Neural cell (in vitro differentiated cells): Measurements from ENCODE around the gene CARD14. TPM values are rescaled to one million over a fixed set of nuclear protein-coding genes. Genes with fewer than 3 reads are reported as not detected.

ENCODE experiments used
- H2AFZ ChIP-seq: fragments of 200-600, 300-800 bp; sonication (generic), shearing (Covaris generic); 2 replicates; pipeline ENCODE4 v1.6.0; 2014; ENCODE audit warnings: low read depth, mild to moderate bottlenecking, antibody characterized with exemption, low read length, moderate library complexity
- H3F3A ChIP-seq: fragments of 200-600 bp; shearing (Covaris generic); 2 replicates; pipeline ENCODE4 v1.6.1; 2016; ENCODE audit warnings: mild to moderate bottlenecking, moderate library complexity, mixed read lengths, antibody characterized with exemption, low read length; ENCODE audit not compliant: insufficient read depth, poor library complexity, severe bottlenecking
- H3K27ac ChIP-seq: fragments of 200-600, 300-800 bp; sonication (generic), shearing (Covaris generic); 2 replicates; pipeline ENCODE4 v1.5.1; 2014; ENCODE audit warnings: mild to moderate bottlenecking, low read length, moderate library complexity
- H3K27me3 ChIP-seq: fragments of 300-800, 200-600 bp; sonication (generic), shearing (Covaris generic); 2 replicates; pipeline ENCODE4 v1.6.0; 2014; ENCODE audit warnings: mild to moderate bottlenecking, low read depth, low read length, moderate library complexity; ENCODE audit not compliant: insufficient read depth
- H3K36me3 ChIP-seq: fragments of 300-800, 200-600 bp; sonication (generic), shearing (Covaris generic); 2 replicates; pipeline ENCODE4 v1.5.1; 2014; ENCODE audit warnings: mild to moderate bottlenecking, antibody characterized with exemption, low read length, moderate library complexity; ENCODE audit not compliant: insufficient read depth
- H3K4me2 ChIP-seq: fragments of 300-800, 200-600 bp; sonication (generic), shearing (Covaris generic); 2 replicates; pipeline ENCODE4 v1.6.0; 2014; ENCODE audit warnings: mild to moderate bottlenecking, low read length
- H3K4me3 ChIP-seq: fragments of 300-800, 200-600 bp; sonication (generic), shearing (Covaris generic); 2 replicates; pipeline ENCODE4 v1.5.1; 2014; ENCODE audit warnings: mild to moderate bottlenecking, low read length, moderate library complexity
- H3K79me2 ChIP-seq: fragments of 200-600 bp; shearing (Covaris generic); replicated peaks from 2 replicates; pipeline ENCODE4 v1.6.0; 2014; ENCODE audit warnings: mild to moderate bottlenecking, low read length, moderate library complexity; ENCODE audit not compliant: insufficient read depth
- H3K9ac ChIP-seq: fragments of 300-800, 200-600 bp; sonication (generic), shearing (Covaris generic); 2 replicates; pipeline ENCODE4 v1.6.1; 2016; ENCODE audit warnings: mild to moderate bottlenecking, low read length, mixed read lengths
- H3K9me2 ChIP-seq: fragments of 200-600 bp; shearing (Covaris generic); 2 replicates; pipeline ENCODE4 v1.6.1; 2016; ENCODE audit warnings: mild to moderate bottlenecking, low read length, mixed read lengths; ENCODE audit not compliant: insufficient read depth
- H3K9me3 ChIP-seq: fragments of 200-600, 300-800 bp; sonication (generic), shearing (Covaris generic); 2 replicates; pipeline ENCODE4 v1.6.1; 2016; ENCODE audit warnings: mild to moderate bottlenecking, mixed run types, low read length, moderate library complexity, mixed read lengths
- H4K20me1 ChIP-seq: fragments of 200-600 bp; shearing (Covaris generic); 2 replicates; pipeline ENCODE4 v1.6.1; 2016; ENCODE audit warnings: mild to moderate bottlenecking, mixed run types; ENCODE audit not compliant: insufficient read depth
- EP300 ChIP-seq: fragments of 450-650 bp; conservative IDR thresholded peaks from 2 replicates; pipeline ENCODE4 v1.6.1; 2014; ENCODE audit warnings: antibody characterized with exemption, mild to moderate bottlenecking, moderate library complexity; ENCODE audit not compliant: poor library complexity, severe bottlenecking
- EZH2 ChIP-seq: fragments of 200-600, 300-800 bp; shearing (Covaris generic), sonication (generic); IDR thresholded peaks from 2 replicates; pipeline ENCODE4 v1.6.1; 2014; ENCODE audit warnings: antibody characterized with exemption, low read length, borderline replicate concordance, mild to moderate bottlenecking; ENCODE audit not compliant: insufficient read depth, poor library complexity, severe bottlenecking
- MXI1 ChIP-seq: fragments of 450-650 bp; conservative IDR thresholded peaks from 2 replicates; pipeline ENCODE4 v1.6.1; 2014; ENCODE audit warnings: antibody characterized with exemption, mild to moderate bottlenecking; ENCODE audit not compliant: poor library complexity, severe bottlenecking
- POLR2AphosphoS5 ChIP-seq: IDR thresholded peaks from 2 replicates; pipeline ENCODE4 v1.6.1; 2012
- RAD21 ChIP-seq: fragments of 450-650 bp; conservative IDR thresholded peaks from 2 replicates; pipeline ENCODE4 v1.6.1; 2014; ENCODE audit warnings: antibody characterized with exemption, mild to moderate bottlenecking, moderate library complexity
- SMC3 ChIP-seq: fragments of 450-650 bp; conservative IDR thresholded peaks from 2 replicates; pipeline ENCODE4 v1.6.1; 2014; ENCODE audit warnings: antibody characterized with exemption, mild to moderate bottlenecking, moderate library complexity; ENCODE audit not compliant: poor library complexity
- TAF1 ChIP-seq: IDR thresholded peaks from 2 replicates; pipeline ENCODE4 v1.6.1; 2012; ENCODE audit warnings: low read depth
- polyA plus RNA-seq: library from polyadenylated mRNA; depleted of rRNA; stranded (reverse); fragments of >200 nt; gene quantifications from 2 replicates; pipeline ENCODE4 v1.2.3, GENCODE V29; 2014
- TF ChIP-seq, protein P1 (sequence below): fragments of 450-650 bp; IDR thresholded peaks from 2 replicates; pipeline ENCODE4 v1.5.1; 2014; ENCODE audit warnings: antibody characterized with exemption, mild to moderate bottlenecking, moderate library complexity; ENCODE audit not compliant: poor library complexity, severe bottlenecking
- TF ChIP-seq, protein P2 (sequence below): IDR thresholded peaks from 2 replicates; pipeline ENCODE4 v1.6.1; 2012; ENCODE audit warnings: borderline replicate concordance

CARD14 gene
- polyA plus RNA-seq, 1 donor from 2014 or later: 0.12 TPM

DNA sequence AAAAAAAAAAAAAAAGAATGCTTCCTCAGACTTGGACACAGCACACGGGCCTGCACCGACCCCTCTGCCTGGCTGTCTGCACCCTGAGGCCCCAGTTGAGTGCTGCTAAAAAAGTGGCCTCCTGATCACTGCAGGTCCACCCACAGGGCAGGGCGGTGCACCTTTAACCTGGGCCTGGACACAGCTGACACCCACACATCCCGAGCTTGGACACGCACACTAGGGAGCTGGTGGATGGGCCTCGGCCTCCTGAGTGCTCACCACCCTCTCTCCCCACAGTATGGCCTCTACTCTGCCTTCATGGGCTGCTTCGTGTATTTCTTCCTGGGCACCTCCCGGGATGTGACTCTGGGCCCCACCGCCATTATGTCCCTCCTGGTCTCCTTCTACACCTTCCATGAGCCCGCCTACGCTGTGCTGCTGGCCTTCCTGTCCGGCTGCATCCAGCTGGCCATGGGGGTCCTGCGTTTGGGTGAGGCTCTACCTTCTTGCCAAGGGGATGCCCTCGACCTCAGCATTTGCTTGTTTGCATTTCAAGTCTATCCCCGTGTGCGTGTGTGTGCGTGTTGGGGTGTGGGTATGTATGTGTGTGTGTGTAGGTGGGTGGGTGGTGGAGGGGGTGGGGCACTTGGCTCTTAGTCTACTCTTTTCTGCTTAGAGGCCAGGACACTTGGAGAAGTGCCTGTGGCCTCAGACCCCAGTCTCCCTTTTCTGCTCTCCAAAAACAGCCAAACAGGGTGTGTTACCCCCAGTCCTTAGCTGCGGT lies 52.7 kb downstream of the CARD14 start:
- no peak overlapping the region for H3K9ac ChIP-seq
- TF ChIP-seq, protein P1, sequence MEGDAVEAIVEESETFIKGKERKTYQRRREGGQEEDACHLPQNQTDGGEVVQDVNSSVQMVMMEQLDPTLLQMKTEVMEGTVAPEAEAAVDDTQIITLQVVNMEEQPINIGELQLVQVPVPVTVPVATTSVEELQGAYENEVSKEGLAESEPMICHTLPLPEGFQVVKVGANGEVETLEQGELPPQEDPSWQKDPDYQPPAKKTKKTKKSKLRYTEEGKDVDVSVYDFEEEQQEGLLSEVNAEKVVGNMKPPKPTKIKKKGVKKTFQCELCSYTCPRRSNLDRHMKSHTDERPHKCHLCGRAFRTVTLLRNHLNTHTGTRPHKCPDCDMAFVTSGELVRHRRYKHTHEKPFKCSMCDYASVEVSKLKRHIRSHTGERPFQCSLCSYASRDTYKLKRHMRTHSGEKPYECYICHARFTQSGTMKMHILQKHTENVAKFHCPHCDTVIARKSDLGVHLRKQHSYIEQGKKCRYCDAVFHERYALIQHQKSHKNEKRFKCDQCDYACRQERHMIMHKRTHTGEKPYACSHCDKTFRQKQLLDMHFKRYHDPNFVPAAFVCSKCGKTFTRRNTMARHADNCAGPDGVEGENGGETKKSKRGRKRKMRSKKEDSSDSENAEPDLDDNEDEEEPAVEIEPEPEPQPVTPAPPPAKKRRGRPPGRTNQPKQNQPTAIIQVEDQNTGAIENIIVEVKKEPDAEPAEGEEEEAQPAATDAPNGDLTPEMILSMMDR: no peak
- TF ChIP-seq, protein P2, sequence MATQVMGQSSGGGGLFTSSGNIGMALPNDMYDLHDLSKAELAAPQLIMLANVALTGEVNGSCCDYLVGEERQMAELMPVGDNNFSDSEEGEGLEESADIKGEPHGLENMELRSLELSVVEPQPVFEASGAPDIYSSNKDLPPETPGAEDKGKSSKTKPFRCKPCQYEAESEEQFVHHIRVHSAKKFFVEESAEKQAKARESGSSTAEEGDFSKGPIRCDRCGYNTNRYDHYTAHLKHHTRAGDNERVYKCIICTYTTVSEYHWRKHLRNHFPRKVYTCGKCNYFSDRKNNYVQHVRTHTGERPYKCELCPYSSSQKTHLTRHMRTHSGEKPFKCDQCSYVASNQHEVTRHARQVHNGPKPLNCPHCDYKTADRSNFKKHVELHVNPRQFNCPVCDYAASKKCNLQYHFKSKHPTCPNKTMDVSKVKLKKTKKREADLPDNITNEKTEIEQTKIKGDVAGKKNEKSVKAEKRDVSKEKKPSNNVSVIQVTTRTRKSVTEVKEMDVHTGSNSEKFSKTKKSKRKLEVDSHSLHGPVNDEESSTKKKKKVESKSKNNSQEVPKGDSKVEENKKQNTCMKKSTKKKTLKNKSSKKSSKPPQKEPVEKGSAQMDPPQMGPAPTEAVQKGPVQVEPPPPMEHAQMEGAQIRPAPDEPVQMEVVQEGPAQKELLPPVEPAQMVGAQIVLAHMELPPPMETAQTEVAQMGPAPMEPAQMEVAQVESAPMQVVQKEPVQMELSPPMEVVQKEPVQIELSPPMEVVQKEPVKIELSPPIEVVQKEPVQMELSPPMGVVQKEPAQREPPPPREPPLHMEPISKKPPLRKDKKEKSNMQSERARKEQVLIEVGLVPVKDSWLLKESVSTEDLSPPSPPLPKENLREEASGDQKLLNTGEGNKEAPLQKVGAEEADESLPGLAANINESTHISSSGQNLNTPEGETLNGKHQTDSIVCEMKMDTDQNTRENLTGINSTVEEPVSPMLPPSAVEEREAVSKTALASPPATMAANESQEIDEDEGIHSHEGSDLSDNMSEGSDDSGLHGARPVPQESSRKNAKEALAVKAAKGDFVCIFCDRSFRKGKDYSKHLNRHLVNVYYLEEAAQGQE: no peak
- TF ChIP-seq MXI1 (no peak), TAF1 (no peak), POLR2AphosphoS5 (no peak), EZH2 (no peak)
- no peaks in the 10 kb centered on the region for H3K79me2 ChIP-seq
- H4K20me1 ChIP-seq: no peaks in the 10 kb centered on the region
- no peaks in the 10 kb centered on the region for H3K9me2 ChIP-seq
- H3K9me3 ChIP-seq: no peaks in the 10 kb centered on the region
- no peaks in the 10 kb centered on the region for H3K36me3 ChIP-seq
- H2AFZ ChIP-seq: no peak overlapping the region
- no peak overlapping the region for H3K4me3 ChIP-seq
- no peak overlapping the region for H3K4me2 ChIP-seq
- H3F3A ChIP-seq: no peaks in the 10 kb centered on the region
- H3K27me3 ChIP-seq: no peaks in the 10 kb centered on the region
- no peak overlapping the region for H3K27ac ChIP-seq

DNA sequence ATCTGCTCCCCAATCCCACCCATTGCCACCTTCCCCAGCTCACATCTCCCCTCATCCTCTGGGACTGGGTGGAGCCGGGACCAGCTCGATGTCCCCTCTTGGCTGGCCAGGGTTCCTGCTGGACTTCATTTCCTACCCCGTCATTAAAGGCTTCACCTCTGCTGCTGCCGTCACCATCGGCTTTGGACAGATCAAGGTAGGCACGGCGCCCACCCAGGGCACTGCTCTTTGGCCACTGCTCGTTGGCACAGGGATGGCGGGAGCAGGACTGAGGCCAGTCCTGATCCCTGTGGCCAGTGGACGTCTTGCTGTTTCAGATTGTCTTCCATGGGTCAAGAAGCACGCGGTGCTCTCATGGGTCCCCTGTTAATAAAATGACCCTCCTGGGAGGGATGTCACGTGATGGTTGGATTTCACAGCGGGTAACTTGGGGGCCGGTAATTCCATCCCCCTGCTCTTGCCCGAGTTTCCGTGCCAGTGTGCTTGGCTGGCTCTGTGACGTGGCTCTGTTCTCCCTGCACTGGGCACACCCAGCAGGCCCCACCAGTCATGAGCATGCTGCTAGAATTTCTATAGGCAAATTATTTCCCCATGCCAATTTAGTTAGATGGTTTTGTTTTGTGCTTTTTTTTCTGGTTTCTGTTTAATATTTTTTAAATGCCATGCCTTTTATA lies 53.4 kb downstream of the CARD14 start:
- H3K9ac ChIP-seq: no peak overlapping the region
- H3K79me2 ChIP-seq: no peaks in the 10 kb centered on the region
- H2AFZ ChIP-seq: no peak overlapping the region
- H3F3A ChIP-seq: no peaks in the 10 kb centered on the region
- H3K9me2 ChIP-seq: no peaks in the 10 kb centered on the region
- H3K9me3 ChIP-seq: no peaks in the 10 kb centered on the region
- no peaks in the 10 kb centered on the region for H3K27me3 ChIP-seq
- no peaks in the 10 kb centered on the region for H3K36me3 ChIP-seq
- H3K4me2 ChIP-seq: no peak overlapping the region
- no peaks in the 10 kb centered on the region for H4K20me1 ChIP-seq
- H3K4me3 ChIP-seq: no peak overlapping the region
- no peak for TF ChIP-seq EP300
- no peak for TF ChIP-seq MXI1
- TF ChIP-seq POLR2AphosphoS5: no peak
- no peak for TF ChIP-seq RAD21
- no peak for TF ChIP-seq SMC3
- no peak overlapping the region for H3K27ac ChIP-seq
